CD4-positive, alpha-beta memory T cell (primary cell): ENCODE measurements around the gene TBX4. TPM values are rescaled to one million over a fixed set of nuclear protein-coding genes. Genes with fewer than 3 reads are reported as not detected.

Experiments used
- CTCF ChIA-PET: fragments of 350-600 bp; sonication (Branson Sonifier 250); formaldehyde crosslinking; loops from one replicate; lab custom pipeline; 2021; ENCODE audit warnings: inconsistent platforms; ENCODE audit not compliant: partially characterized antibody; lab: Charles Lee
- POLR2A ChIA-PET: fragments of 350-600 bp; sonication (Branson Sonifier 250); formaldehyde crosslinking; loops from one replicate; lab custom pipeline; 2021; ENCODE audit not compliant: partially characterized antibody; lab: Charles Lee
- DNase-seq, 5 donors: peaks; one replicate each; pipeline versions ENCODE4 v3.0.0 to v3.0.0-alpha.2; 2020 to 2022; ENCODE audit warnings: mixed read lengths in 1 of 5
- H3K27ac ChIP-seq: one replicate; pipeline ENCODE4 v1.7.0; 2013; ENCODE audit warnings: low read depth, low read length
- H3K27me3 ChIP-seq: 2 replicates; pipeline ENCODE4 v1.7.0; 2013; ENCODE audit warnings: mild to moderate bottlenecking, low read length, moderate library complexity; ENCODE audit not compliant: insufficient read depth
- H3K36me3 ChIP-seq: 2 replicates; pipeline ENCODE4 v1.7.0; 2013; ENCODE audit warnings: mild to moderate bottlenecking, low read length, moderate library complexity; ENCODE audit not compliant: insufficient read depth
- H3K4me1 ChIP-seq: 2 replicates; pipeline ENCODE4 v1.7.0; 2013; ENCODE audit warnings: mild to moderate bottlenecking, low read length, moderate library complexity; ENCODE audit not compliant: insufficient read depth
- H3K4me3 ChIP-seq, 2 donors: one replicate each; pipeline ENCODE4 v1.7.0; 2013; ENCODE audit warnings: low read length in 2 of 2, mild to moderate bottlenecking in 1 of 2
- H3K9me3 ChIP-seq, 2 donors: one replicate each; pipeline ENCODE4 v1.7.0; 2013; ENCODE audit warnings: low read length in 2 of 2, control low read depth in 1 of 2; ENCODE audit not compliant: control insufficient read depth in 1 of 2
- H3K27ac Mint-ChIP-seq, 7 donors: one replicate each; pipeline ENCODE4 v1.8.0; 2020 to 2021; ENCODE audit warnings: mixed read lengths in 7 of 7, mild to moderate bottlenecking in 6 of 7, inconsistent platforms in 3 of 7, moderate library complexity in 3 of 7
- H3K27me3 Mint-ChIP-seq, 2 donors: one replicate each; pipeline ENCODE4 v1.8.0; 2020 to 2021; ENCODE audit warnings: mixed read lengths in 2 of 2
- H3K36me3 Mint-ChIP-seq, 2 donors: one replicate each; pipeline ENCODE4 v1.8.0; 2020 to 2021; ENCODE audit warnings: mixed read lengths in 2 of 2, inconsistent platforms in 1 of 2, mild to moderate bottlenecking in 1 of 2
- H3K4me1 Mint-ChIP-seq, 4 donors: one replicate each; pipeline ENCODE4 v1.8.0; 2020 to 2021; ENCODE audit warnings: mixed read lengths in 4 of 4, mild to moderate bottlenecking in 1 of 4
- H3K4me3 Mint-ChIP-seq, 8 donors: one replicate each; pipeline ENCODE4 v1.8.0; 2020 to 2021; ENCODE audit warnings: mixed read lengths in 8 of 8, mild to moderate bottlenecking in 7 of 8, moderate library complexity in 6 of 8, inconsistent platforms in 3 of 8
- H3K9me3 Mint-ChIP-seq, 8 donors: one replicate each; pipeline ENCODE4 v1.8.0; 2020 to 2021; ENCODE audit warnings: mixed read lengths in 8 of 8, mild to moderate bottlenecking in 5 of 8, inconsistent platforms in 3 of 8, moderate library complexity in 1 of 8
- intact Hi-C: fragments of 100-400 bp; cut with micrococcal nuclease; formaldehyde crosslinking; loops from one replicate; pipeline ENCODE4 v1.15.1; 2023
- polyA plus RNA-seq, 2 donors: library from polyadenylated mRNA; unstranded; fragments of 300-500 nt; fragmentation: Illumina TruSeq; gene quantifications; one replicate each; pipeline ENCODE4 v1.2.3, GENCODE V29; 2021
- total RNA-seq, 2 experiments: library from RNA; stranded (reverse); gene quantifications; one replicate each; pipeline ENCODE4 v1.2.3, GENCODE V29; 2021

TBX4 gene
- total and polyA plus RNA-seq, 4 experiments from 2014 or later, result not detected

- no peak for DNase-seq
- Mint-ChIP-seq H3K27me3 (peaks cover 19 to 26% of the 10 kb centered on the region in 2 donors), H3K27ac (no peak overlapping the region), H3K4me3 (no peak overlapping the region), H3K4me1 (no peaks in the 10 kb centered on the region), H3K36me3 (no peaks in the 10 kb centered on the region), H3K9me3 (no peaks in the 10 kb centered on the region)
- Histone ChIP-seq H3K4me3 (no peak overlapping the region), H3K36me3 (no peaks in the 10 kb centered on the region), H3K27ac (no peak overlapping the region), H3K9me3 (no peaks in the 10 kb centered on the region), H3K27me3 (no peaks in the 10 kb centered on the region), H3K4me1 (no peaks in the 10 kb centered on the region)
- ChIA-PET POLR2A (no interaction called here), CTCF (no interaction called here)
- intact Hi-C loops, result no loop called here
These were observed 75.9 kb downstream of the TBX4 start for GRCh38 chr17:61528171-61528570.

- Histone ChIP-seq H3K27me3 (no peaks in the 10 kb centered on the region), H3K4me3 (no peak overlapping the region), H3K9me3 (no peaks in the 10 kb centered on the region), H3K27ac (no peak overlapping the region), H3K36me3 (no peaks in the 10 kb centered on the region), H3K4me1 (no peaks in the 10 kb centered on the region)
- POLR2A ChIA-PET, result no interaction called here
- H3K9me3 Mint-ChIP-seq, result no peaks in the 10 kb centered on the region
- no peak overlapping the region for H3K27ac Mint-ChIP-seq
- CTCF ChIA-PET, result no interaction called here
- H3K27me3 Mint-ChIP-seq, result peaks cover 7 to 11% of the 10 kb centered on the region in 2 donors
- H3K36me3 Mint-ChIP-seq, result no peaks in the 10 kb centered on the region
- no peak overlapping the region for H3K4me3 Mint-ChIP-seq
- peaks cover 0 to under 1% (median 0%) of the 10 kb centered on the region in 4 donors for H3K4me1 Mint-ChIP-seq
- intact Hi-C loops, result no loop called here
- DNase-seq, result no peak
These were observed 79.0 kb downstream of the TBX4 start for GRCh38 chr17:61531223-61531622.

GRCh38 chr17:61532826-61533225 is 80.6 kb downstream of the TBX4 start:
- no peaks in the 10 kb centered on the region for H3K36me3 Mint-ChIP-seq
- Histone ChIP-seq H3K27me3 (no peaks in the 10 kb centered on the region), H3K4me1 (peaks cover 4% of the 10 kb centered on the region), H3K27ac (no peak overlapping the region), H3K9me3 (no peaks in the 10 kb centered on the region), H3K36me3 (no peaks in the 10 kb centered on the region), H3K4me3 (no peak overlapping the region)
- H3K27me3 Mint-ChIP-seq, result peaks cover 3 to 5% of the 10 kb centered on the region in 2 donors
- ChIA-PET POLR2A (no interaction called here), CTCF (no interaction called here)
- H3K4me1 Mint-ChIP-seq, result peaks cover 0 to 4% (median 0%) of the 10 kb centered on the region in 4 donors
- H3K27ac Mint-ChIP-seq, result no peak overlapping the region
- H3K9me3 Mint-ChIP-seq, result no peaks in the 10 kb centered on the region
- intact Hi-C loops, result no loop called here
- no peak for DNase-seq
- H3K4me3 Mint-ChIP-seq, result no peak overlapping the region

GRCh38 chr17:61533797-61534196 is 81.6 kb downstream of the TBX4 start:
- POLR2A ChIA-PET, result no interaction called here
- intact Hi-C loops, result no loop called here
- CTCF ChIA-PET, result no interaction called here

GRCh38 chr17:61534414-61534813 is 82.2 kb downstream of the TBX4 start:
- ChIA-PET CTCF (no interaction called here), POLR2A (no interaction called here)
- H3K36me3 ChIP-seq, result no peaks in the 10 kb centered on the region
- H3K27me3 ChIP-seq, result no peaks in the 10 kb centered on the region
- H3K27ac ChIP-seq, result no peak overlapping the region
- peaks cover 4% of the 10 kb centered on the region for H3K4me1 ChIP-seq
- no peaks in the 10 kb centered on the region for H3K36me3 Mint-ChIP-seq
- H3K27me3 Mint-ChIP-seq, result peaks cover 6 to 7% of the 10 kb centered on the region in 2 donors
- no peak overlapping the region for H3K27ac Mint-ChIP-seq
- intact Hi-C loops, result no loop called here
- no peak for DNase-seq
- no peaks in the 10 kb centered on the region for H3K9me3 ChIP-seq
- no peak overlapping the region for H3K4me3 ChIP-seq
- H3K4me1 Mint-ChIP-seq, result peaks cover 0 to 4% (median 0%) of the 10 kb centered on the region in 4 donors
- no peak overlapping the region for H3K4me3 Mint-ChIP-seq
- no peaks in the 10 kb centered on the region for H3K9me3 Mint-ChIP-seq

More at GRCh38 chr17:61533797-61534196, 81.6 kb downstream of the TBX4 start:
- no peaks in the 10 kb centered on the region for H3K9me3 ChIP-seq
- no peak overlapping the region for H3K27ac Mint-ChIP-seq
- H3K27ac ChIP-seq, result no peak overlapping the region
- H3K4me3 ChIP-seq, result no peak overlapping the region
- H3K36me3 ChIP-seq, result no peaks in the 10 kb centered on the region
- H3K4me1 Mint-ChIP-seq, result peaks cover 0 to 4% (median 0%) of the 10 kb centered on the region in 4 donors
- no peaks in the 10 kb centered on the region for H3K9me3 Mint-ChIP-seq
- H3K4me1 ChIP-seq, result peaks cover 4% of the 10 kb centered on the region
- H3K27me3 ChIP-seq, result no peaks in the 10 kb centered on the region
- H3K4me3 Mint-ChIP-seq, result no peak overlapping the region
- no peaks in the 10 kb centered on the region for H3K36me3 Mint-ChIP-seq
- peaks cover 6 to 9% of the 10 kb centered on the region in 2 donors for H3K27me3 Mint-ChIP-seq
- no peak for DNase-seq

Other genes with a start within 250 kb of the TBX4 start
- not detected for gene TBX2, start 52.6 kb upstream of the TBX4 start, total RNA-seq
- gene TBX2, start 52.6 kb upstream of the TBX4 start, polyA plus RNA-seq, result not detected
- gene NACA2, start 138.8 kb downstream of the TBX4 start, total RNA-seq, result not detected
- gene NACA2, start 138.8 kb downstream of the TBX4 start, polyA plus RNA-seq, result not detected